Kasumi-1 (cell line): ENCODE data around the gene EMC8.
"Not testable (repeated sequence)": the region's sequence is repeated elsewhere in the genome, so short reads cannot be mapped to it uniquely, and the experiment has no call there.

Source experiments
- DNase-seq, 2 experiments: peaks; one replicate each; lab custom pipeline; 2025; lab: John Stamatoyannopoulos, UW

EMC8 gene

DNA sequence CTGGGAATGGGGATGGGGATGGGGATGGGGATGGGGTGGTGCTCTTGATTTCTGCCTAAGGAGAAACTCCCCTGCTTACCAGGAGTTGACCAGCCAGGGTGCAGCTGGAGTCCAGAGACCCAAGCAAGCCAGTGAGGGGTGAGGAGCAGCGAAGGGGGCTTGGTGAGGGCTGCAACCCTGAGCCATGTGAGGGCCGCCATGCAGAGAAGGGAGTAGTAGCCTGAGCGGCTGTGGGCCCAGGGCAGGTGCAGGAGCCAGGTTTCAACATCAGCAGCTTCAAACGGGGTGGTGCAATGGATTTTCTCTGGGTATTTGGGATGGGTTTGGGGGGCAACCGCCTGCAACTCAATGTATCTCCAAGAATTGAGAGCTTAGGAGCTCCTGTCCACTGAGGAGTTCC lies 35.4 kb upstream of the EMC8 start:
- DNase-seq, result no peak

DNA sequence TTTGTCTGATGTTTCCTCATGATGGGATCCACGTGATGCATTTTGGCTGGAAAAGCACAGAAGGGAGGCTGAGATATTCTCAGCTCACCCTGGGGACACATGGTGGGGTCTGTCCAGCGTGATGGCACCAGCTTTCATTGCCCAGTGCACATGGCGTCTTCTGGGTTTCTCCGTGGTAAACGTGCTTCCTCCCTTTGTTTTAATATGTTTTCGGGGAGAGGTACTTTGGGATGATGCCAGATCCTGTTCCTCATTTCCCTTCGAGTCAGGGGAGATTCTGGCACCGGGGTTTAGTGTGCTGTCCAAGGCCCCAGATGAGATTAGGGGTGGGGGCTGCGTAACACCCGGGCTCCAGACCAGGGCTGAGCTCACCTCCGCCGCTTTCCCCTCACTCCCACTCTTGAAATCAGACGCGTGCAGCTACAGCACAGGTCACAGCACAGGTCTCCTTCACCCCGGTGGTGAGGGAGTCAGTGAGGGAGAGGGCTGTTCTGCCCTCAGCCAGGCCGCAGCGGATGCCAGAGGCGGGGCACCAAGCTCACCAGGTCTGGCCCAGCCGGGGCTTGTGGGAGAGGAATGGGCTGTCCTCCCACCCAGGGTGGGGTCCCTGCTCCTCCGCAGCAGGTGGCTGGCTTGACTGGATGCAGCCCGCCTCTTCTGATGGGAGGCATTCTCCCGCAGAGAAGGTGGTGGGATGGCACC lies 34.0 kb upstream of the EMC8 start:
- peak in 1 of 2 experiments; percentile 12 for DNase-seq

DNA sequence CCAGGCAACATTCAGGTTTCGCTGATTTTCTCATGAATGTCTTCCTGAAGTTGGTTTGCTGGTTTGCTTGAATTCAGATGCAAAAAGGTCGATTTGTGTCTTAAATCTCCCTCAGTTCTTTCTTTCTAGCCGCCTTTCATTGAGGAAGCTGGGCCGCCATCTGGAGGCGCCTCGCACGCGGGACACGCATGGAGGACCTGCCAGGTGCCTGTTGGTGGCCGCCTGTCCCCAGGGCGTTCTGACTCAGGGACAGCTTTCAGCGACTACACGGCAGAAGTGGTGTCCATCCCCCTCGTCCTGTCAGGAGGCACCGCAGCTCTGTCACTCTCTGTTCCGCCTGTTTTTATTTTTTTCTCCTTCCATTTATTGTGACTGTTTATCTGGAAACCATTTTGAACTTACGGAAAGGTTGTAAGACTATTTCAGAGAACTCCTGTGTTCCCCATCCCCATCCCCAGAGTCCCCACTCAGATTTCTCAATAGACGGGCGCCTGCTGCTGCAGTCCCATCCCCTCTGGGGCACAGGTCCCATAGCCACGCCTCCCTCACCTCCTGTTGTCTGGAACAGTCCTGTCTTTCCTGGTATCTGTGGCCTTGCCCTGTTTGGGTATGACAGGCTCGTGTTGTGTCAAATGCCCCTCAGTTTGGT lies 33.4 kb upstream of the EMC8 start:
- DNase-seq, result no peak

DNA sequence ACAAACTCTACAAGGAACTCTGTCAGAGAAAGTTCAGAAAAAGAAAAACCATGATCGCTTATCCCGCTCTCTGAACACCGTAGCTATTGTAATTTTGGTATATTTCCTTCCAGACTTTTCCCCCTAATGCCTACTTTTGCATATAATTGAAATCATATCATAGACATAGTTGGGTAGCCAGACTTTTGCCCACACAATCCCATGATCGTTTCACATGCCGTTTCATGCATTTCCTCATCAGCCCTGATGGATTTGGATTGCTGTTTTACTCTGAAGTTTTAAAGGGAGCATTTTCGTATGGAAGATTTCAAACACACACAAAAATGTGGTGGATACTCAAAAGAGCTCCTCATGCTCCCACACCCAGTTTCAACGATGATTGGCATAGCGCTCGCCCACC lies 31.5 kb upstream of the EMC8 start:
- DNase-seq, result no peak

DNA sequence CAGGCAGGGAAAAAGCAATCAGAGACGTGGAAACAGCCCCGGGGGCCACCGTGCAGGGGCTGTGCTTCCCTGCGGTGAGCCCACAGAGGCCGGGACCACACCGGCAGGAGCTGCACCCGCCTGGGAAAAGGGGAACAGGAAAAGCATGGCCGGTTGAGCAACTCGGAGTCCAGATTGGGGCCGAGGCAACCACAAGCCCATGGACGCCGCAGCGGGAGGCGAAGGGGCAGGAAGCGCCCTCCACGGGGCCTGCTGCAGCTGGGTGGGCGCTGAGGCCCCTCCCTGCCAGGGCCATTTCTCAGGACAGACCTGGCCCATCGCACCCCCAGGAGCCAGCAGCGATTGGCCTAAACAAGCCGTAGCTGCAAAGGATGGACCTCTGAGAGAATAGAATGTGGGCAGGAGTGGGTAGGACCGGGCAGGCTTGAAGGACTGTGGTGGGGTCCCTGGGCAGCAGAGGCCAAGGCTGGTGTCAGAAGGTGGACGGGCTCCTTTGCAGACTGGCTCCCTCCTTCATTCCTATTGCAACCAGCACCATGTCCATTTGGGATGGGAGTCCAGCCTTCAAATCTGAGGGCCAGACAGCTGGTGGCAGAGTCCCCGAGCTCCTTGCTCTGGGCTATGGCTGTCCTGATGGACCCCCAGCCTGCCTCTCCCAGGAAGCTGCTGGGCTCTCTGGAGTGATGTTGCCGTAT lies 30.6 kb upstream of the EMC8 start:
- peak; percentile 83 to 88 for DNase-seq

DNA sequence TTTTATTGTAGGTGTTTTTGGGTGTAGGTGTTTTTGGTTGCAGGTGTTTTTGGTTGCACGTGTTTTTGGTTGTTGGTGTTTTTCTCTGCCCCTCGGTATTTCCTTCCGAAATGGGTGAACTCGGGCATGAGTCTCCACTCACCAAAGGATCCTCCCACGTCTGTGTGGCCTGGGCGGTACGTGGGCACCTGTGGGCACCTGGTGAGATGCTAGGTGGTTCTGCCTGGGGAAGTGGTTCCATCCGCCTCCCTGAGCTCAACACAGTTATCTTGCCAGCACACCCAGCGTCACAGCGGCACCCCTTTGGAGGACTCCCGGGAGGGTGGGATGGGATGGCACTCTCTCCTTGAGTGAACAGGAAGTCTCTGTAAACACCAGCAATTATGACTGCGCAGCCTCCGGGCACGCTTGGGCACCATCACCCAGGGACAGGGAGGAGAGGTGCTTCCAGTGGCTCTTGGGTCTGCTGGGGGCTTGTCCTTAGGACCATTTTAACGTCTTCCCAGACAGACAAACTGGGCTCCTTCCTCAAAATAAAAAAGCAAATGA lies 29.9 kb upstream of the EMC8 start:
- DNase-seq, result no peak

DNA sequence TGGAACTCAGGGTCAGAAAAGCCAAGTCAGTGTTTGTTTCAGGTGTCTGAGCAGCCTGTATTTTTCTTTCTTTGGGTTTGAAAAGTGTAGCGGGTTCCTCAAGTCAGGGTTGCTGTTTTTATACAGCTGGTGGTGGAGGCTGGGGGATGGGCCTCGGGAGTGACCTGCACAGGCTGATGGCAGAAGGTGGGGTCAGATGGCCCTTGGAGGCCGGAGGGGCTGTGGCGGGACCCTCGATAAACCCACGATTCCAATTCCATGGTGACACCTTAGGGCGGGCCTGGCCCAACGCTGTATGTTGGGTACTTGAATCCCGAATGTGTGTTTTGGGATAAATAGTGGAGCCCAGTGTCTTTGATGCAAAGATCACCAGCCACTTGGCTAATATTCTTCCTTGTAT lies 28.8 kb upstream of the EMC8 start:
- DNase-seq, result no peak

DNA sequence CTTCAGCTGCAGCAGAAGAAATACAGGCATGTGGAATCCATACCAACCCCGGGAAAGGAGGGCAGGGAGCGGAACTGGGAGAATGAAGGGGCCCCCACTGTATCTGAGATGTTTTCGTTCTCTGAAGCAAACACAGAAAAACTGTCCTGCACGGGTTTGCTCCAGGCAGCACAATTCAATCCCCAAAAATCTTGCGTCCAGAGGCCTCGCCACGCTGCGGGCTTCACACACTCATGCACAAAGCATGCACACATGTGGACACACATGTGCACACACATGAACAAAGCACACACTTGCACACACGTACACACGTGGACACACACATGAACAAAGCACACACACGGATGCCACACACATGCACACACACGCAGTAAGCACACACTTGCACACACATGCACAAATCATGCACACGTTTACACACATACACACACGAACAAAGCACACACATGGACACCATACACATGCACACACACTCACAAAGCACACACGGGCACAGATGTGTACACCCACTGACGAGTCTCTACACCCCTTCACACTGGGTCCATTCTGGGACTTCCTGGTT lies 27.4 kb upstream of the EMC8 start:
- DNase-seq, result no peak

DNA sequence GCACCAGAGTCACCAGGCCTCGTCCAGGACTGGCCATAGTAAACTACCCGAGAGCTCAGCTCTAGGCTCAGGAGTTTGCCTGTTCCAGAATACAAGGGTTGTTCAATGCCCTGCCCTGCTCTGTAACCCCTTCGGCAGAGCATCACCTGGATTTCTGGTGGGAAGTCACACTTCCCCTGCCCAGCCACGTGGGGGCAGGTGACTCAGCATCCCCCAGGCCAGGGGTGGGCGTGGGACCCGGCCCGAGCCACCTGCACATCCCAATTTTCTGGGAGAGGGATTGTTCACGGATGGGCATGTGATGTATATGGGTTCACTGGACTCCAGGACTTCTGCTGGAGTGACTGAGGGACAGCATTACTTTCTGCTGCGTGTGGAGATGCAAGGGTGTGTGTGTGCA lies 26.0 kb upstream of the EMC8 start:
- DNase-seq, result no peak

DNA sequence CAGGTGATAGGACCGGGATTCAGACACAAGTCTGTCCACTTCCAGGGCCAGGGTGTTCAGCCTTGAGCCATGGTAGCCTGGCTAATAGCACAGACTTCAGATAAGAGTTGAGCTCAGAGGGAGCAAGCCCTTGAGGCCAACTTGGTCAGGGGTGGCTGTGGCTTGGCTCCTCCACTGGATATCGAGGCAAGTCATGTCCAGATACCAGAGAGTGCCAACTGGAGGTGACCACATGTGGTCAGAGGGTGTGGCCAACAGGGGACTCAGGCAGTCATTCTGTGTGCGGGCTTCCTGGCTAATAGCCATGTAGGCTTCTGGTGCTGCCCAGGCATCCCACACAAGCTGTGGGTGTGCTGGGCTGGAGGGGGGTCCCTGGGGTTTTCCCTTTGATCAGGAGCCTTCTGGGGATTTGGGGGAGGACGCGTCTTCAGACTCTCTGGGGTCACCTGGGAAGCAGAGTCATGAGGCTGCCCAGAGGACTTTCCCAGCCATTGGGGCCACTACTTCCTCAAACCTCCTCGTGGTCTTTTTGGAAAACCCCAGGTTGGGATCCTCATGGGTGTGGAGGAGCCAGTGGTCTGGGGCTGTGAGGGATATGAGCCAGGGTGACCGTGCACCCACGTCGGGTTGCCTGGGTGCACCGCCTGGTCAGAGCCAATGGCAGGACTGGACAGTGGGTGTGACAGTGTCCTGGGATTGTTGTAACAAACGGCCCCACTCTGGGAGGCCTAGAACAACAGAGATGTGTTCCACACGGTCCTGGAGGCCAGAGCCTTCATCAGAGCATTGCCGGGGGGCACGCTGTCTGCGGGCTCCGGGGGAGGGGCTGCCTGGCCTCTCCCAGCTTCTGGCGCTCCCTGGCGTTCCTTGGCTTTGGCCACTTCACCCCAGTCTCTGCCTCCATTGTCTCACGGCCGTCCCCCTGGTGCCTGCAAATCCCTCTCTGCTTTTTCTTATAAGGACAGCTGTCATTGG lies 25.1 kb upstream of the EMC8 start:
- DNase-seq, result no peak

DNA sequence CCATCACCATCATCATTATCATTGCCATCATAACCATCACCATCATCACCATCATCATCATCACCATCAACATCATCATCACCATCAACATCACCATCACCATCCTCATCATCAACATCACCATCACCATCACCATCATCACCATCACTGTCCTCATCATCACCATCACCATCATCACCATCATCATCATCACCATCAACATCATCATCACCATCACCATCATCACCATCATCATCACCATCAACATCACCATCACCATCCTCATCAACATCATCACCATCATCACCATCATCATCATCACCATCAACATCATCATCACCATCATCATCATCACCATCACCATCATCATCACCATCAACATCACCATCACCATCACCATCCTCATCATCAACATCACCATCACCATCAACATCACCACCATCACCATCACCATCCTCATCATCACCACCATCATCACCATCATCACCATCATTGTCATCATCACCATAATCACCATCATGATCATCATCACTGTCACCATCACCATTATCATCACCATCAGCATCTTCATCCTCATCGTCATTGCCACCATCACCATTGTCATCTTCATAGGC lies 24.1 kb upstream of the EMC8 start:
- no peak for DNase-seq

DNA sequence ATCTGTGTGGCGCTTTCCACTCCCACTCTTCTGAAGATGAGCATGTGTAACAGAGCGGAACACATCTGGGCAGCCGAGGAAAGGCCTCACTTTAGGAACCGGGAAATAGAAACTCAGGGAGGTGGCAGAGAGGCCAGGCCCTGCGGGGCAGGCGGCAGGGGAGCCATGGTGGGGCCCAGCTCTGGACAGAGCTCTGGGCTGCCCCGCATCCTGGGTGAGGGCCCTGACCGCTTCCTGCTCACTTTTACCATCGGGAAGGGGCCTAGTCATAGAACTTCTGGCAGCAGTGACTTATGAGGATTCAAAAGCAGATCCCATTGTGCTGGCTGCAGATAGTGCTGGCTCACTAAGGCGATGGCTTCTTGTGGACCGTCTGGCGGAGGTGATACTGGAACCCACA lies 22.8 kb upstream of the EMC8 start:
- DNase-seq, result no peak

DNA sequence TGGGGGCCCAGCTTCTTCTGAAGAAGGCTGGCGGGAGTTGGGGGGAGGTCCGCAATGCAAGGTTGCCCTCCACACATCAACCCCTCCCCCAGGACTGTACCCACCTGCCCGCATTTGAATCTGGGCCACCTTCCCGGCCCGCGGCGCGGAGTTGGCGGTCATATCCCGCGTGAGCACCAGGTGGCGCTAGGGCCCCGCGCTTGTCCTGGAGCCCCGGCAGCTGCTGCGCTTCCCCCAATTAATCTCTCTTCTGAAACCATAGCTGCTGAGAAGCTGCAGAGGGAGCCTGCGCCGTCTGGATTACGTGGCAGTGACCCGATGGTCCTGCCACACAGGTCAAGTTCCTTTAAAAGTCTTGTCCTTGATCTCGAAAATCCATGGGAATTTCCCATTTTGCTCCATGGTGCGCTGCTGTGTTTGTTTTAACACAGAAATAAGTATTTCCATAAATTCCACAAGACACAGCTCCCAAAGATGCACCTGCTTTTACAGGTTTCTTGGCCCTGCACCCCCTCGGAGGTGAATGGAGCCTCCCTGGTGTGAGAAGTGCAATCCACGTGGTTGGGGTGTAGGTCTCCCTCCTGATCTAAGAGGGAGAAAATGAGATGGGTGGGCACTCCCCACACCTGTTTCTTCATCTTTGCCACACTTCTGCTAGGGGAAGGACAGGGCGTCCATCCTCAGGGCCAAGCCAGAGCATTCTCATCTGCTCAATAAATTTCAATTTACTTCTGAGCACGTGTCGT lies 22.2 kb upstream of the EMC8 start:
- peak; percentile 84 to 91 for DNase-seq

DNA sequence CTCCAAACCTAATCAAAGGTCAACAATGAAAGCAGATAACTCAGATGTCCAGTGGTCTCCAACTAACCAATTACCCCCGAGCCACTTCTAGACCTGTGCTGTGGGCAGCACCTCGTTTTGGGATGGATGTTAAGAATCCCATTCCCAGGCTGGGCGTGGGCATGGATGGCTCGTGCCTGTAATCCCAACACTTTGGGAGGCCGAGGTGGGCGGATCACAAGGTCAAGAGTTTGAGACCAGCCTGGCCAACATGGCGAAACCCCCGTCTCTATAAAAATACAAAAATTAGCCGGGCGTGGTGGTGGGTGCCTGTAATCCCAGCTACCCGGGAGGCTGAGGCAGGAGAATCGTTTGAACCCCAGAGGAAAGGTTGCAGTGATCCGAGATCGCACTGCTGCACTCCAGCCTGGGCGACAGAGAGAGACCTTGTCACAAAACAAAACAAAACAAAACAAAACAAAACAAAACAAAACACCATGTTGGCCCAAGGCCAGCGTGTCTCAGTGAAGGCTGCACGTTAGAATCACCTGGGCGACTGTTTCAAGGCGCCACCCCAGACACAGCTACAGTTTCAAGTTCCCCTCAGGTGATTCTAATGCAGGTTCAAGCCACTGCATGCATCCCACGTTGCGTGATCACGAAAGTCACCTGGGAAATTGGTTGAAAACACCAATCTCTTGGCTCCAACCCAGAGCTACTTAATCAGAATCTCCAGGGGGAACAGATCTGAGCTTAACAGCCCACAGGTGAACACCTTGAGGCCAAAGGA lies 21.4 kb upstream of the EMC8 start:
- DNase-seq, result no peak

DNA sequence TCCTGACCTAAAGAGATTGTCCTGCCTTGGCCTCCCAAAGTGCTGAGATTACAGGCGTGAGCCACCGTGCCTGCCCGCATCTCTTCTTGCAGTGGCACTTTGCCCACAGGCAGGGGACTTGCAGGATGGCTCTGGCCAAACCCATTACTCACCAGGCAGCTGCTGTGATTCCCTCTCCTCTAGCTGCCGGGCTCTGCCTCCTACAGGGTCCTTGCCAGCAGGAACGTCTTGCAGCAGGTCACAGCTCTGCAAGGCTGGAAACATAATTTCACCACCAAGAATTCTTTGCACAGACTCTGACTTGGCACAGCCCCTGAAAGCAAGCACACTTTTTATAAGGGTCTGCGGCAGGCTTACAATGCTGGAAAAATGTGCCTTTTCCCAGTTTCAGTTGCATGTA lies 20.4 kb upstream of the EMC8 start:
- DNase-seq, result no peak

DNA sequence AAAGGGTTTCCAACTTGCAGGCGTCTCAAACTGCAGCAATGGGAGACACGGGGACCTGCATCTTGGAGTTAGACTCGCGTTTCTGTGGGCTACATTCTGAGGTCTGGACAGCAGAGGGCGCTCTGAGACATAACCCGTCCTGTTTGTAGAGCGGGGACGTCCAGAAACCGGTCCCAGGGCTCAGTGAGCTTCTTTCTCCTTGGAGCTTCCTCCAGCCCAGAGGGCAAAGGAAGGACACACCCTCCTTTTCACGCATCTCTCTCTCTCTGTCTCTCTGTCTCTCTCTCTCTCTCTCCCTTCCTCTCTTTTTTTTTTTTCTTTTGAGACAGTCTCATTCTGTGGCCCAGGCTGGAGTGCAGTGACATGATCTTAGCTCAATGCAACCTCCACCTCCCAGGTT lies 19.9 kb upstream of the EMC8 start:
- DNase-seq, result peak; percentile 84 to 88

DNA sequence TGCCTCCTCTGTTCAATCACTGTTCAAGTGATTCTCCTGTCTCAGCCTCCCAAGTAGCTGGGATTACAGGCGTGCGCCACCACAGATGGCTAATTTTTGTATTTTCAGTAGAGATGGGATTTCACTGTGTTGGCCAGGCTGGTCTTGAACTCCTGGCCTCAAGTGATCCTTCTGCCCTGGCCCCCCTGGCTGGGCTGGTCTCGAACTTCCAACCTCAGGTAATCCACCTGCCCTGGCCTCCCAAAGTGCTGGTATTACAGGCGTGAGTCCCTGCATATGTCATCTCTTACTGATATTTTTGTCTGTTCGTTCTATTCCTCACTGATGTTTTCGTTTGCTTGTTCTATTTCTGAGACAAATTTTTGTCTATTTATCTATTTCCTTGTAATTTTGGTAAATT lies 17.9 kb upstream of the EMC8 start:
- DNase-seq, result not testable (repeated sequence)

DNA sequence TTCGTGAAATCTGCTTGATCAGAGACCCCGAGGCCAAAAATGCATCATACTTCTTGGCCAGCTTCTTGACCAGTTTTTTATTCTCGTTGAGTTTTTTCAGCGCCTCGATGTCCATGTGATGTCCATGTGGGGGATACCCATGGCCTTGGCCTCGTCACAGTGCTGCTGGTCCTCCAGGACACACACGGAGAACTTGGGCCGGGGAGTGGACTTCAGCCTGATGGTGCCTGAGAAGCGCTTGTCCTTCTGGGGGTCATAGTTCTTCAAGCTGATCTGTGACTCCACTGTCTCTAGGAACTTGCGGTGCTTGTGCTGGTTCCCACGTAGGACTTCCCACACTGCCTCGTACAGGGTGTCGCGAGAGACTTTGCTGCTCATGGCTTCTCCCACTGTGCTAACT lies 16.8 kb upstream of the EMC8 start:
- DNase-seq, result no peak

DNA sequence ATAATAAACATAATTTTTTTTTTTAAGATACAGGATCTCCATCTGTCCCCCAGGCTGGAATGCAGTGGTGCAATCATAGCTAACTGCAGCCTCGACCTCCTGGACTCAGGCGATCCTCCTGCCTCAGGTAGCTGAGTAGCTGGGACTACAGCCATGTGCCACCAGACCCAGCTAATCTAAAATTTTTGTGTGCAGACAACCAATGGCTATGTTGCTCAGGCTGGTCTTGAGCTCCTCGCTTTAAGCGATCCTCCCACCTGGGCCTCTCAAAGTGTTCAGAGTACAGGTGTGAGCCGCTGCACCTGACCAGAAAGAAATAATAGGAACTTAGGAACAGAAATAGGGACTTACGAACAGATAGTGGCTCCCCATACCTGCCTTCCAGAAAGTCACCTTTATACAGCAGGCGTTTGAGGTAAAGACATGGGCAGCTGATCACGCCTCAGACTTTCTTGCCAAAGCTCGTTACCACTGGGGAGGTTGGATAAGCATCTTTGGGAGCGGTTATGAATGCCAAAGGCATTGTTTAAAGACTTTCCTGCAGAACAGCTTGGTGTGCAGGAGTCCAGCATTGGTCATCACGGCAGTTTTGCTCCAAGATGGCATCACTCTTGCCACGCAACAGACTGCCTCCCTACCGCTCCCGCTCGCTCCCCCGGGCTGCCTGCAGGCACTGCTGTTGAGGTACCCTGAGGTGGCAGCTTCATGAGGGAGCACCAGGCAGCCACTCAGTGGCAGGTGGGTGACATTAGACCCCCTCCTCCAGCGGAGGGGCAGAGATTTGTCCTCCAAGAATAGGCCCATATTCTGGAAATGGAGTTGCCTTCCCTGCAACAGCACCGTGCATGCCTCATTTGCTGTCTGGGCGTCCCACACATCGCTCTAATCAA lies 13.7 kb upstream of the EMC8 start:
- no peak for DNase-seq
